ENCODE measurements around the gene NTMT2. TPM values are rescaled to one million over a fixed set of nuclear protein-coding genes. Genes with fewer than 3 reads are reported as not detected.

The NTMT2 gene
- total and polyA plus RNA-seq, 2 of the 8 experiments (the other 6 are each of a cell fraction or from before 2014, with no cell fraction given) = 0.38 TPM; not detected in 1

GRCh38 chr1:170217517-170218256 lies 71.9 kb downstream of the NTMT2 start:
- Histone ChIP-seq H3K23ac (ENCODE audit: insufficient read length) (no peak overlapping the region), H3K27ac (ENCODE audit: low read depth, low read length) (no peak overlapping the region), H3K79me2 (ENCODE audit: control insufficient read depth in 1 of 2, insufficient read depth in 2 of 2, low read length in 2 of 2) (no peaks in the 10 kb centered on the region), H2BK15ac (ENCODE audit: low read length) (no peak overlapping the region), H2BK12ac (ENCODE audit: low read depth, low read length) (no peak overlapping the region), H3K56ac (replicated peaks; ENCODE audit: insufficient read length, low read depth, low read length) (no peak overlapping the region), H4K5ac (ENCODE audit: insufficient read length, low read depth, low read length) (no peak overlapping the region), H3K18ac (ENCODE audit: extremely low read depth, low read length) (no peak overlapping the region), H3K36me3 (ENCODE audit: control insufficient read depth in 2 of 4, insufficient read depth in 4 of 4, low read length in 3 of 4) (no peaks in the 10 kb centered on the region), H3K4me1 (replicated peaks in 1 of 4; ENCODE audit: control insufficient read depth in 3 of 4, insufficient read depth in 4 of 4, low read length in 3 of 4) (no peaks in the 10 kb centered on the region; a peak in 1 of 7 replicates), H4K91ac (replicated peaks; ENCODE audit: insufficient read length, low read length) (no peak overlapping the region), H4K20me1 (replicated peaks in 1 of 2; ENCODE audit: control insufficient read depth in 1 of 2, insufficient read depth in 2 of 2, low read length in 2 of 2) (no peaks in the 10 kb centered on the region), H2BK20ac (ENCODE audit: low read length) (no peak overlapping the region), H3K9me3 (ENCODE audit: insufficient read depth in 2 of 2, low read depth in 1 of 2, low read length in 1 of 2) (no peaks in the 10 kb centered on the region), H2BK120ac (replicated peaks; ENCODE audit: low read depth, low read length) (no peak overlapping the region), H3K14ac (ENCODE audit: insufficient read length) (no peak overlapping the region), H4K8ac (ENCODE audit: extremely low read depth, insufficient read depth, low read length) (no peak overlapping the region), H3K4me3 (ENCODE audit: extremely low read depth in 1 of 4, insufficient read depth in 2 of 4, low read depth in 3 of 4, low read length in 4 of 4) (no peak overlapping the region), H3K9ac (replicated peaks in 1 of 4; ENCODE audit: extremely low read depth in 1 of 4, low read depth in 3 of 4, low read length in 3 of 4) (no peak overlapping the region), H2BK5ac (ENCODE audit: low read depth, low read length) (no peak overlapping the region), H3K4ac (replicated peaks; ENCODE audit: insufficient read length, low read depth, low read length) (no peak overlapping the region), H3K4me2 (ENCODE audit: insufficient read depth in 1 of 2, low read depth in 2 of 2, low read length in 2 of 2) (no peak overlapping the region), H3K23me2 (ENCODE audit: low read depth, low read length) (no peaks in the 10 kb centered on the region), H3K79me1 (ENCODE audit: low read depth, low read length) (no peaks in the 10 kb centered on the region), H2AK5ac (ENCODE audit: low read depth, low read length) (no peak overlapping the region), H3K27me3 (replicated peaks in 1 of 4; ENCODE audit: control insufficient read depth in 3 of 4, extremely low read depth in 1 of 4, insufficient read depth in 3 of 4, low read length in 3 of 4) (peaks cover 0 to 1% (median 0%) of the 10 kb centered on the region in 4 experiments; a peak in 1 of 7 replicates), H2AFZ (ENCODE audit: low read length) (no peak overlapping the region)
- DNase-seq (ENCODE audit: low read depth in 1 of 2, low spot score in 2 of 2) = no peak
- 94% methylated on average over 5 of the region's 5 CpGs; no CpG with 5 or more reads in 1 of the 2 experiments for WGBS, 2 experiments (ENCODE audit: extremely low coverage in 1 of 2, insufficient coverage in 1 of 2, insufficient read length in 1 of 2, insufficient replicate concordance in 2 of 2, low coverage in 1 of 2, low lambda C conversion rate in 2 of 2, missing lambda C conversion rate in 1 of 2)
- ChIA-PET POLR2A (ENCODE audit: partially characterized antibody) (no interaction called here), CTCF (ENCODE audit: partially characterized antibody) (interaction anchor here (0.8 kb wide), 1 partner anchor 15 kb away, joined by 3 read pairs; no protein-coding TSS in a partner anchor)
- FAIRE-seq = no peak
- no peak for TF ChIP-seq RFX5 (IDR thresholded peaks at IDR 0.05; ENCODE audit: borderline replicate concordance, low read depth, low read length)
- TF ChIP-seq MAFK (IDR thresholded peaks at IDR 0.05; ENCODE audit: low read depth, low read length) = no peak
- no peak for TF ChIP-seq E2F6 (IDR thresholded peaks at IDR 0.05)
- no peak for TF ChIP-seq CEBPB (IDR thresholded peaks at IDR 0.05; ENCODE audit: low read depth, low read length)
- TF ChIP-seq FOSL1 (IDR thresholded peaks at IDR 0.05; ENCODE audit: insufficient read depth, low read depth, low read length) = no peak
- TF ChIP-seq SAP30 (IDR thresholded peaks at IDR 0.05; ENCODE audit: insufficient read depth, insufficient replicate concordance, low read length) = no peak
- TF ChIP-seq HDAC2 (IDR thresholded peaks at IDR 0.05; ENCODE audit: borderline replicate concordance in 1 of 2, low read depth in 2 of 2, low read length in 2 of 2) = no peak
- no peak for TF ChIP-seq EGR1 (IDR thresholded peaks at IDR 0.05; ENCODE audit: borderline replicate concordance, low read depth, low read length)
- TF ChIP-seq TAF7 (optimal IDR thresholded peaks at IDR 0.05; ENCODE audit: borderline replicate concordance, low read depth, low read length) = no peak
- no peak for TF ChIP-seq SP4 (IDR thresholded peaks at IDR 0.05; ENCODE audit: low read length)
- no peak for TF ChIP-seq SRF (IDR thresholded peaks at IDR 0.05; ENCODE audit: low read depth, low read length)
- no peak for TF ChIP-seq TBP (IDR thresholded peaks at IDR 0.05; ENCODE audit: low read depth, low read length)
- TF ChIP-seq CREB1 (IDR thresholded peaks at IDR 0.05) = no peak
